ENCODE data around the gene SPAG4.

The SPAG4 gene

GRCh38 chr20:35616465-35617396 is 1.1 kb downstream of the SPAG4 start:
- H3K4me1 ChIP-seq (ENCODE audit: insufficient read depth, poor library complexity, severe bottlenecking): peaks cover 7% of the 10 kb centered on the region
- no peaks in the 10 kb centered on the region for H3K9me3 ChIP-seq (ENCODE audit: severe bottlenecking)
- TF ChIP-seq CTCF (IDR thresholded peaks at IDR 0.05; ENCODE audit: poor library complexity, severe bottlenecking): no peak
- ATAC-seq (ENCODE audit: low read depth) (peak; percentile 24), DNase-seq (ENCODE audit: low spot score) (peak; percentile 95)
- H3K27ac ChIP-seq (ENCODE audit: poor library complexity, severe bottlenecking): peak overlapping the region; percentile 69
- peak overlapping the region; percentile 37 for H3K4me3 ChIP-seq (ENCODE audit: severe bottlenecking)
- H3K27me3 ChIP-seq (ENCODE audit: insufficient read depth, poor library complexity, severe bottlenecking): no peaks in the 10 kb centered on the region
- H3K36me3 ChIP-seq (ENCODE audit: low read depth): no peaks in the 10 kb centered on the region

- peak; percentile 18 for ATAC-seq (ENCODE audit: low read depth)
Observed at GRCh38 chr20:35617397-35618262, 2.0 kb downstream of the SPAG4 start.

GRCh38 chr20:35618263-35619131 is 2.9 kb downstream of the SPAG4 start:
- peak; percentile 86 for DNase-seq (ENCODE audit: low spot score)
- no peaks in the 10 kb centered on the region for H3K9me3 ChIP-seq (ENCODE audit: severe bottlenecking)
- H3K4me1 ChIP-seq (ENCODE audit: insufficient read depth, poor library complexity, severe bottlenecking): peaks cover 7% of the 10 kb centered on the region
- peaks cover 13% of the 10 kb centered on the region; the same call in 1 of the 2 replicates for H3K36me3 ChIP-seq (ENCODE audit: low read depth)
- peak; percentile 2 for ATAC-seq (ENCODE audit: low read depth)
- TF ChIP-seq CTCF (IDR thresholded peaks at IDR 0.05; ENCODE audit: poor library complexity, severe bottlenecking): no peak
- peak overlapping the region; percentile 69 for H3K27ac ChIP-seq (ENCODE audit: poor library complexity, severe bottlenecking)
- peak overlapping the region; percentile 37 for H3K4me3 ChIP-seq (ENCODE audit: severe bottlenecking)
- no peaks in the 10 kb centered on the region for H3K27me3 ChIP-seq (ENCODE audit: insufficient read depth, poor library complexity, severe bottlenecking)

More at GRCh38 chr20:35617397-35618262, 2.0 kb downstream of the SPAG4 start:
- DNase-seq (ENCODE audit: low spot score): peak; percentile 96
- Histone ChIP-seq H3K4me3 (ENCODE audit: severe bottlenecking) (peak overlapping the region; percentile 37), H3K27me3 (ENCODE audit: insufficient read depth, poor library complexity, severe bottlenecking) (no peaks in the 10 kb centered on the region), H3K27ac (ENCODE audit: poor library complexity, severe bottlenecking) (peak overlapping the region; percentile 69), H3K4me1 (ENCODE audit: insufficient read depth, poor library complexity, severe bottlenecking) (peaks cover 7% of the 10 kb centered on the region), H3K36me3 (ENCODE audit: low read depth) (peaks cover 7% of the 10 kb centered on the region; the same call in 1 of the 2 replicates), H3K9me3 (ENCODE audit: severe bottlenecking) (no peaks in the 10 kb centered on the region)
- TF ChIP-seq CTCF (IDR thresholded peaks at IDR 0.05; ENCODE audit: poor library complexity, severe bottlenecking): peak; percentile 68

- H3K4me3 ChIP-seq (ENCODE audit: severe bottlenecking): peak overlapping the region; percentile 37
- no peaks in the 10 kb centered on the region for H3K9me3 ChIP-seq (ENCODE audit: severe bottlenecking)
- H3K36me3 ChIP-seq (ENCODE audit: low read depth): peaks cover 15% of the 10 kb centered on the region; the same call in 1 of the 2 replicates
- peaks cover 7% of the 10 kb centered on the region for H3K4me1 ChIP-seq (ENCODE audit: insufficient read depth, poor library complexity, severe bottlenecking)
- H3K27me3 ChIP-seq (ENCODE audit: insufficient read depth, poor library complexity, severe bottlenecking): no peaks in the 10 kb centered on the region
- TF ChIP-seq CTCF (IDR thresholded peaks at IDR 0.05; ENCODE audit: poor library complexity, severe bottlenecking): peak; percentile 99
- peak overlapping the region; percentile 69 for H3K27ac ChIP-seq (ENCODE audit: poor library complexity, severe bottlenecking)
- peak; percentile 72 for ATAC-seq (ENCODE audit: low read depth)
- DNase-seq (ENCODE audit: low spot score): peak; percentile 99
Observed at GRCh38 chr20:35619196-35620095, 3.8 kb downstream of the SPAG4 start.

Data from RWPE2 (cell line).